ENCODE measurements around the gene MTSS2.

Gene MTSS2

DNA sequence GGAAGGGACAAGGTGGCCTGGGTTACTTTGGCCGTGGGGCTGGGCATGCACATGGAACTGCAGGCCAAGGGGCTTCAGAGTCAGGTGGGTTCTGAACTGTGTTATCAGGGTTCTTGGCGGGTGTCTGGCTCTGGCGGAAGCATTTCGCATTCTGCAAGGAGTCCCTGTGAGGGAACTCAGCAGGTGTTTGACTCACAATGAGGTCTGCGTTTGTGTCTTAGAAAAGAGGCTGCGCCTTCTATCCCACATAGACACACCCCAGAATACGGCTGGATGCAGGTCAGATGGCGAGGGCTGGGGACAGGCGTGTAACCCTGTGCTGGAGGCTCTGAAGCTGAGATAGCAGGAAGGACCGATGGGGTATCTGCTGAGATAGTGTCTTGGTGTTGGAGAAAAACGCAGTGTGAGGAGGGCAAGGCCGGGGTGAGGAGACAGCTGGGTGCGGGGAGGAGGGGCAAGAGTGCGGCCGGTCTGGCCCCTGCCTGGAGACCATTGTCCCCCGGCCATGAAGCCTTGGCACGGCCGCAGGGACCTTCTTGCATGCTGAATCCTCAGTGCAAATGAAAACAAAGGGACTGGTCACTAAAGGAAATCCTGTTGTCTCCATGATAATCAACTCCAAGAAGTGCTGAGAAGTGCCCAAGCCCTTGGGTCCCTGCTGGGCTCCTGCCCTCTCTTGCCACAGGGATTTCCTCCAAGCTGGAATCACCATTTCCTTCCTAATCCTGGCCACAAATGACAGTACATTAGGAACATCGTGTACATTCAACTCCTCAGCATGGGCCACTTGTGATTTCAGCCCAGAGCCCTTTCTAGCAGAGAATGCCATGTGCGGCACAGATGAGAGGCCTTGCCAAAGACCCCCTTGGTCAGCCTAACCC lies 22.8 kb upstream of the MTSS2 start:
- no peak for ATAC-seq
- TF ChIP-seq OSR1 (CRISPR knock-in tag; IDR thresholded peaks at IDR 0.05): no peak
- TF ChIP-seq PPARA (CRISPR knock-in tag; IDR thresholded peaks at IDR 0.05; ENCODE audit: borderline replicate concordance): no peak
- no peak for TF ChIP-seq TOX (CRISPR knock-in tag; IDR thresholded peaks at IDR 0.05; ENCODE audit: borderline replicate concordance)
- no peak for TF ChIP-seq BACH2 (CRISPR knock-in tag; IDR thresholded peaks at IDR 0.05; ENCODE audit: borderline replicate concordance)
- no peak for TF ChIP-seq ESRRG (CRISPR knock-in tag; IDR thresholded peaks at IDR 0.05)
- no peak for TF ChIP-seq ZNF565 (CRISPR knock-in tag; conservative IDR thresholded peaks at IDR 0.05; ENCODE audit: low read depth)
- no peak for TF ChIP-seq CREB5 (CRISPR knock-in tag; IDR thresholded peaks at IDR 0.05; ENCODE audit: low read depth)

GRCh38 chr16:70706948-70707465 lies 21.2 kb upstream of the MTSS2 start:
- TF ChIP-seq ESRRG (CRISPR knock-in tag; IDR thresholded peaks at IDR 0.05) (no peak), ZNF8 (CRISPR knock-in tag; IDR thresholded peaks at IDR 0.05) (no peak), TOX (CRISPR knock-in tag; IDR thresholded peaks at IDR 0.05; ENCODE audit: borderline replicate concordance) (no peak), ZNF565 (CRISPR knock-in tag; conservative IDR thresholded peaks at IDR 0.05; ENCODE audit: low read depth) (no peak), ZC3H10 (CRISPR knock-in tag; IDR thresholded peaks at IDR 0.05) (no peak), ZFP30 (CRISPR knock-in tag; IDR thresholded peaks at IDR 0.05) (no peak), TCF4 (CRISPR knock-in tag; IDR thresholded peaks at IDR 0.05; ENCODE audit: borderline replicate concordance) (no peak), SNAI2 (CRISPR knock-in tag; IDR thresholded peaks at IDR 0.05) (no peak), CREB5 (CRISPR knock-in tag; IDR thresholded peaks at IDR 0.05; ENCODE audit: low read depth) (no peak), ZNF70 (CRISPR knock-in tag; IDR thresholded peaks at IDR 0.05) (no peak), CSDC2 (CRISPR knock-in tag; IDR thresholded peaks at IDR 0.05) (no peak; the same call in 1 of the 2 replicates), CSRNP3 (CRISPR knock-in tag; IDR thresholded peaks at IDR 0.05) (no peak), PATZ1 (CRISPR knock-in tag; IDR thresholded peaks at IDR 0.05; ENCODE audit: borderline replicate concordance) (no peak), BACH2 (CRISPR knock-in tag; IDR thresholded peaks at IDR 0.05; ENCODE audit: borderline replicate concordance) (no peak), RARB (CRISPR knock-in tag; IDR thresholded peaks at IDR 0.05) (no peak), ARNTL (CRISPR knock-in tag; IDR thresholded peaks at IDR 0.05; ENCODE audit: borderline replicate concordance, low read depth) (no peak), PPARA (CRISPR knock-in tag; IDR thresholded peaks at IDR 0.05; ENCODE audit: borderline replicate concordance) (no peak), GLIS3 (CRISPR knock-in tag; IDR thresholded peaks at IDR 0.05) (no peak)
- TF ChIP-seq, protein P1, sequence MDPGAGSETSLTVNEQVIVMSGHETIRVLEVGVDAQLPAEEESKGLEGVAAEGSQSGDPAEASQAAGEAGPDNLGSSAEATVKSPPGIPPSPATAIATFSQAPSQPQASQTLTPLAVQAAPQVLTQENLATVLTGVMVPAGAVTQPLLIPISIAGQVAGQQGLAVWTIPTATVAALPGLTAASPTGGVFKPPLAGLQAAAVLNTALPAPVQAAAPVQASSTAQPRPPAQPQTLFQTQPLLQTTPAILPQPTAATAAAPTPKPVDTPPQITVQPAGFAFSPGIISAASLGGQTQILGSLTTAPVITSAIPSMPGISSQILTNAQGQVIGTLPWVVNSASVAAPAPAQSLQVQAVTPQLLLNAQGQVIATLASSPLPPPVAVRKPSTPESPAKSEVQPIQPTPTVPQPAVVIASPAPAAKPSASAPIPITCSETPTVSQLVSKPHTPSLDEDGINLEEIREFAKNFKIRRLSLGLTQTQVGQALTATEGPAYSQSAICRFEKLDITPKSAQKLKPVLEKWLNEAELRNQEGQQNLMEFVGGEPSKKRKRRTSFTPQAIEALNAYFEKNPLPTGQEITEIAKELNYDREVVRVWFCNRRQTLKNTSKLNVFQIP (CRISPR knock-in tag; IDR thresholded peaks at IDR 0.05; ENCODE audit: borderline replicate concordance, low read depth): no peak
- TF ChIP-seq, protein P2, sequence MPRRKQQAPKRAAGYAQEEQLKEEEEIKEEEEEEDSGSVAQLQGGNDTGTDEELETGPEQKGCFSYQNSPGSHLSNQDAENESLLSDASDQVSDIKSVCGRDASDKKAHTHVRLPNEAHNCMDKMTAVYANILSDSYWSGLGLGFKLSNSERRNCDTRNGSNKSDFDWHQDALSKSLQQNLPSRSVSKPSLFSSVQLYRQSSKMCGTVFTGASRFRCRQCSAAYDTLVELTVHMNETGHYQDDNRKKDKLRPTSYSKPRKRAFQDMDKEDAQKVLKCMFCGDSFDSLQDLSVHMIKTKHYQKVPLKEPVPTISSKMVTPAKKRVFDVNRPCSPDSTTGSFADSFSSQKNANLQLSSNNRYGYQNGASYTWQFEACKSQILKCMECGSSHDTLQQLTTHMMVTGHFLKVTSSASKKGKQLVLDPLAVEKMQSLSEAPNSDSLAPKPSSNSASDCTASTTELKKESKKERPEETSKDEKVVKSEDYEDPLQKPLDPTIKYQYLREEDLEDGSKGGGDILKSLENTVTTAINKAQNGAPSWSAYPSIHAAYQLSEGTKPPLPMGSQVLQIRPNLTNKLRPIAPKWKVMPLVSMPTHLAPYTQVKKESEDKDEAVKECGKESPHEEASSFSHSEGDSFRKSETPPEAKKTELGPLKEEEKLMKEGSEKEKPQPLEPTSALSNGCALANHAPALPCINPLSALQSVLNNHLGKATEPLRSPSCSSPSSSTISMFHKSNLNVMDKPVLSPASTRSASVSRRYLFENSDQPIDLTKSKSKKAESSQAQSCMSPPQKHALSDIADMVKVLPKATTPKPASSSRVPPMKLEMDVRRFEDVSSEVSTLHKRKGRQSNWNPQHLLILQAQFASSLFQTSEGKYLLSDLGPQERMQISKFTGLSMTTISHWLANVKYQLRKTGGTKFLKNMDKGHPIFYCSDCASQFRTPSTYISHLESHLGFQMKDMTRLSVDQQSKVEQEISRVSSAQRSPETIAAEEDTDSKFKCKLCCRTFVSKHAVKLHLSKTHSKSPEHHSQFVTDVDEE (CRISPR knock-in tag; IDR thresholded peaks at IDR 0.05): no peak
- peak; percentile 64 for ATAC-seq

Data from SK-N-SH treated with all-trans-retinoic acid at 6 μM for 48 hours (cell line).